Stimulated activated CD4-positive, alpha-beta T cell treated with anti-CD3 and anti-CD28 coated beads, TNF-alpha, amount 100 ng/mL, for 48 hours (primary cell): ENCODE data around the gene ENAH.

Experiments used
- DNase-seq, 3 donors: peaks; one replicate each; pipeline ENCODE4 v3.0.0-alpha.2; 2020; ENCODE audit warnings: low read depth in 3 of 3

ENAH gene

DNA sequence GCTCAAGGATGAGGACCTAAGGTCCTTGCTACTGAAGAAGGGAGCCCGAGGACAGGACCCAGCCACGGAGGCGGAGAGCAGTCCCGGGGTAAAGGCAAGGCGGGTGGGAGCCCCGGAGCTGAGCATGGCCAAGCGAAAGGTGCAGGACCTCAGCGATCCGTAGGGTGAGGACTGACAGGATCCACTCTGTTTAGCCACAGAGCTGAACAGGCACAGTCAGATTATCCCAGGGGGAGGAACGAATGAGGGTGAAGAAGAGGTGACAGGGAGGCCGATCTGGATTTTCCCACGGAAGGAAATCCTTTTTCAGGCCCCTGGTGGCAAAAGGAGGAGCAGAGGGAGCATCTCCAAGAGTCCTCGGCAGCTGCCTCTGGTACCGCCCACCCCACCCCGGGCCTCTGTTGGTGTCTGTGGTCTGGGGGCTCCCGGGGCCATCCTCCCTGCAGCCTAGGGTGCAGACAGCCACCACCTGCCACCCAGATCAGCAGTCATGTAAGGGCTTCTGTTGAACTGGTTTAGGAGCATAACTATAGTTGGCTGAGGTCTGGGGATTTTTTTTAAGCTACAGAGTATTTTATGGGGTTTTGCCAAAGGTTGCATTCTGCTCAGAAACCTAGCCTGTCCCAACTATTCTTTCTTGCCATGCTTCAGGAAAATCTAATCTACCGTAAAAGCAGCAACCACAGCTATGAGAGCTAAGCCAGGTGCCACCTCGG, 192.7 kb downstream of the ENAH start:
- no peak for DNase-seq

GRCh38 chr1:225458222-225458631, 194.7 kb downstream of the ENAH start:
- DNase-seq = no peak

DNA sequence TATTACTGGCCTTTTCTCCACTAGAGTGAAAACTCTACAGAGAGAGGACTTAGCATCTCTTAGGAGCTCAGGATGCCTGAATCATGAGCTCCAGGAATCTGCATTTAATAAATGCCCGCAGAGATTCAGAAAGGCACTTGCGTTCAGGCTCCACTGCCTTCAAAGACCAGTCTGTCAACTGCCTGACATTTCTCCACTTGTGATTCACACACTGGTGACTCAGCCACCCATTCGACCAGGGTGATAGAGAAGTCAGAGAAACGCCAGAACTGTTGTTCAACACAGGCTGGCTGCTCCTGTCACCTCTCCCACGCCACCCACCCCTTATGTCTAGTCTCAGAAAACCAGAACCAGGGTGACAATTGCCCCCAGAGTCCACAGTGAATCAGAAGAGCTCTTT, 198.2 kb downstream of the ENAH start:
- DNase-seq = peak; percentile 71 to 83 (median 76)

DNA sequence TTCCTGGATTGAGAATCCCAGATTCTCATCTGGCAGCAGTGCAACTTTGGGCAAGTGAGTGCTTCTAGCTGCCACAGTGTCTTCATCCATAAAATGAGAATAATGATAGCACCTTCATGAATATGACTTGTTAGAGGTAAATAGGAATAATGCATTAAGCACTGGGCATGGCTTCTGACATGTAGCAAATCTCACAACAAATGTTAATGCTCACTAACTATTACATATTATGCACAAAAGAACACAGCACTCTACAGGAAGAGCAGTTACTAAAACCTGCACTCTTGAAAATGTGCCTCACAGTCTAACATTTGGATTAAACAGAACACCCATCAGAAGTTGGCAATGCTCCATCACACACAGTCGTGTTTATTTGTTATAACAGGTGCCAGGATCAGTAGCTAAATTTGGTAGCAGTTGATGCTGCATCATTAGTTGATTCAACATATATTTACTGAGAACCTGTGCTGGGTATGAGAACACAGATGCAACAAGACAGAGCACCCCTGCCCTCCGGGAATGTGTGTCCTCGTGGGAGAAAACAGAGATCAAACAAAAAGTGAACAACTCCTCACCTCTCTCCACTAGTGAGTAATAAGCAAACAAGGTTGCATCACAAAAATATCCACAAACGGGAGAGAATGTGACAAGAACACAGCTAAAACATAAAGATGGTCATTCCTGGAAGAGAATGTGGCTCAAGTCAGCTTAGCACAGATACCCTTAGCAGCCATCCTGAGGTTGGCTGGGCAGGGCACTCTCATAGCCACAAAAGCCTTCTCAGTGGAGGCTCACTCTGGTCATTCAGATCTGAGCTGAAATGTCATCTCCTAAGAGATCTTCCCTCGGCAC, 198.9 kb downstream of the ENAH start:
- DNase-seq = no peak

GRCh38 chr1:225451840-225452515, 200.9 kb downstream of the ENAH start:
- DNase-seq = no peak

DNA sequence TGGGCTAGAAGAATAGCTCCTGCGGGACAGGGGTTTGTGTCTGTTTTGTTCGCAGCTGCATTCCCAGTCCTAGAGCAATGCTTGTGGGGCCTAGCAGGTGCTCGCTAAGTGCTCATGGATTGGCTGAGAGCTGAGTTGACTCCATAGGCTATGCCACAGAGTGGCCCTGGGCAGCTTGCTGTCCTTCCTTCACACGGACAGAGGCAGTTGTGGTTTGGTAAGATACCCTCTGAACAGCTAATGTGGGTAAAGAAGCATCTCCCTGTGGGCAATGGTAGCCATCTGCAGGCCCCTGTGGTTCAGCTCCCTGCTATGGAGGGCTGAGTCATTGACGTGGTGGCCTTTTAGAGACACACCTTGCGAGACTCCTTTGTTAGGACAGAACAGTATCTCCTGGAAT, 201.6 kb downstream of the ENAH start:
- no peak for DNase-seq

DNA sequence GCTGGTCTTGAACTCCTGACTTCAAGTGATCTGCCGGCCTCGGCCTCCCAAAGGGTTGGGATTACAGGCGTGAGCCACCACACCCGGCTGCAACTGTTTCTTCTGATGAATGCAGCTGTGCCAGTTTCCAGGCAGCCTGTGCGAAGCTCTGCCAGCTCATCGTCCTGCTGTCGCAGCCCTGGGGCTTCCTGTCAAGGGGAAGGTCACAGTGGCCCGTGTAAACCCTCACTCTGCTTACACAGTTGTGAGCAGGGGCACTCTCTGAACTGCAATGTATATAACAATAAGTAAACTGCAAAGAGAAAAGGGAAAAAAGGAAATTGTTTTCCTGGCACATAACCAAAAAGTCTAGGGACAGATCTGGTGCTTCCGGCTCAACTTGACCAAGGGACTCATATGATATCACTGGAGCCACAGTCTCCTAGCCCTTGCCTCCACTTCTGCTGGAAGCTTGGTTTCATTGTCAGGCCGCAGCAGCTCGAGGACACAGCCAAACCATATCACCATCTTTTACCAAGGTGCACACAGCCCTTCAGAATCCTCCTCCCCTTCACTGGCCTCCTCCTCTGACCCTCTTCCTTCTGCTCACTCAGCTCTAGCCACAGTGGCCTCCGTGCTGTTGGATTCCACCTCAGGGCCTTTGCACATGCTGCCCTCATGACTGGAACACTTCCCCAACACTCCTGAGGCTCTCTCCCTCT, 202.3 kb downstream of the ENAH start:
- no peak for DNase-seq

- DNase-seq = no peak
Measured at GRCh38 chr1:225449774-225450173, 203.1 kb downstream of the ENAH start.

- no peak for DNase-seq
Measured at GRCh38 chr1:225449261-225449660, 203.7 kb downstream of the ENAH start.

- no peak for DNase-seq
Measured at GRCh38 chr1:225448146-225448805, 204.6 kb downstream of the ENAH start.

DNA sequence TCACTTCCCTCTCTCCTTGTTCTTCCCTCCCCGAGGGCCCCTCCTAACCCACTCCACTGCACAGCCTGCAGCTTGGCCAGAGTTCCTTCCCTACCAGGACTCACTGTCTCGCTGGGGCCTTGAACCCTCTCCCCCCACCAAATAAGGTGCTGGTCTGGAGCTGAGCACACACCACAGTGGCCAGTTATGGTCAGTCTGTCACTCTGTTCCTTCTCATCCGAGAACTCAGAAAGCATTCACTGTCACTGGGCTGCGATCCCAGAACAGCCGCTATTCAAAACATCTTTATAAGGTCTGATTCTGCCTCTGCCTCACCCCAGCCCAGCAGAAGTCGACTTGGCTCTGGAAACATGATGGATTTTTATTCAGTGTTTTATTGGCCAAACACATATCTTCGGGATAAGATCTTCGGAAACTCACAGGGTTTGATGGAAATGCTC, 205.3 kb downstream of the ENAH start:
- DNase-seq = no peak

GRCh38 chr1:225446981-225447615, 205.8 kb downstream of the ENAH start:
- DNase-seq = no peak

DNA sequence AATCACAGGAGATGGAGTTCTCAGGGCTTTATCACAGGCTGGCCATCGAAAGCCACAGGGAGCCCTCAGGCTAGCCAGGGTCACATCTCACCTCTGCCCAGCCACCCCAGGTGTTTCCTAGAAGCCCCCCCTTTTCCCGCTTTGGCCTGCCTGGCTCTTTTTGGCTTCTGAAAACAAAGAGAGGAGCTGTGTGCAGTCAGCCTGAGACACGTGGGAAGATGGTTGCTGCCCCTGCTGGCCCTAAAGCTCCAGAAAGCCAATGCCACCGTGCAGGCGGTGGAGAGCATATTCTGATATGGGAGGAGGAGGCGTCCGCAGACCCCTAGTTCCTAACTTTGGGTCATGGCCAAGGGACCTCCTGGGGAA, 206.3 kb downstream of the ENAH start:
- no peak for DNase-seq

DNA sequence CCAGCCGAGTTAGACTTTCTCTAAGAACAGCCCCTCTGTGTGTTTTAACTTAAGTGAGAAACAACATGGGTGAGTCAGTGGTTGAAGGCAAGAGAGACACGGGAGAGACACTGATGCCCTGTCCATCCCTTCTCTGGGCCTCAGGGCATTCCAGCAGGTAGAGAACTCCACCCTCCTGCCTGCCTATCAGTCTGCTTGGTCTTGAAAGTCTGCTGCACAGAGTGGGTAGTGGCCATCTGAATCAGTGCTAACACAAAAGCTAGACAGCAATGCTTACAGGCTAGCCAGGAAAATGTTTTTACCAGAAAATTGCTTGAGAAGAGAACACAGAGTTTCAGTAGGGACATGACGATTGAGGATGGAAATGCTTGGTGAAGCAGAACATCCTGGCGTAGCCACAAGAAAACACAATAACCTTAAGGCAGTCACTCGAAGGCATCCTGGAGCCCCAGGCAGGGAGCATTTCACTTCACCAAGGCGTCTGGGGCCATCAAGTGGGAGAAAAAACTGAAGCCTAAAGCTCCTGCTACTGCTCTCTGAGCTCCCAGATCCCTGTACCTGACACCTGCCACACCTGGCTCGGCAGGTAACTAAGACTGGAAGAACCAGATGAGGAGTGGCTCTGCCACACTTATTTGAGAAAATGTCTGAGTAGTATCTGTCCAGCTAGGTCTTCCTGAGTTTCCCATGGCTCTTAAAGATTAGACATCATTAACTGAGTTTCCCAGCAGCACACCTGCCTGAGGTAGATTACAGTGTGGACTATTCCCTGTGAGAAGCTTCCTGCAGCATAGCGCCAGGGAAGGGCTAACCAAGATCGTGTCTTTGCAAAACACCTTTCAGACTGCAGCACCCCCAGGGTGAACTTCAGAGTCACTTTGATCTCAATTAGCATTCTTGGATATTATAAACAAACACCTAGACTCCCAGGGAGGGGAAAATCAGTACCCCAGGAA, 207.0 kb downstream of the ENAH start:
- no peak for DNase-seq

- no peak for DNase-seq
Measured at GRCh38 chr1:225442123-225442505, 210.8 kb downstream of the ENAH start.

DNA sequence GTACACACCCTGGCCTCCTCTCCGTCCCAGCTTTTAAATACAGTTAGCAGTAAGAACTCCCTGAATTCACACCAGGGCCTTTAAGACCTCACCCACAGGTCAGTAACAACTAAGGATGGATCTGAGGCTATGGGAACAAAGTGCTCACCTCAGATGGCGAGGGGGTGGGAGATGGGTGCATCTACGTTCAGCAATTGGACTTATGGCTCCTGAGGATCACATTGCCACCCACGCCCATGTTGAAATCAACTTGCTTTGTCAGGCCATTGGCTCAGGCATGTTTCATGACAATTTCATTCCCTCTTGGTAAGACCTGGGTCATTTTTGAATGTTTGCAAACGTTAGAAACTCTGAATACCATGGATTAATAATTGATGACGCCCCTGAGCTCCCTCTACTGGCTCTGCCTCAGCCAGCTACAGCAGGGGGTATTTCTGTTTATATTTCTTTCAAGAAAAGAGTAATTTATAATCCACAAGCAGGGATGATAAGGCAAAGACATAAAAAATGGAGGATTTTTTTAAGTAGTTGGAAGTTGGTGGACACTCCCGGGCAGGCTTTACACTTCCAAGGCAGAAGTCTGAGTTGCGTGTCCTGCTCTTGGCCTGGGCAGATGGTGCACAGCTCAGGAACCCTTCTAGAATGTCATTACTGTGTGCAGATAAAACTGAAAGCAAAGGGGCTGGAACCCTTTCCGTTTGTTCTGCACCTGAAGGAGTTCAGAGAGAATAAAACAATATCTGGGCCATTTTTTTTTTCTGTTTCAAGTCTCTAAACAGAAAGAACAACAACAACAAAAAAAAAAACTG, 211.4 kb downstream of the ENAH start:
- DNase-seq = no peak

- DNase-seq = no peak
Measured at GRCh38 chr1:225440380-225441221, 212.3 kb downstream of the ENAH start.
